NT2/D1 (cell line): ENCODE measurements around the gene DRG1.

Experiments
- SUZ12 ChIP-seq: IDR thresholded peaks from 2 replicates; pipeline ENCODE4 v1.6.1; 2011; ENCODE audit not compliant: insufficient read length, insufficient read depth; ENCODE audit errors: extremely low read depth
- ZNF274 ChIP-seq: IDR thresholded peaks from 2 replicates; pipeline ENCODE4 v1.6.1; 2011; ENCODE audit warnings: mild to moderate bottlenecking, low read depth, low read length

DNA sequence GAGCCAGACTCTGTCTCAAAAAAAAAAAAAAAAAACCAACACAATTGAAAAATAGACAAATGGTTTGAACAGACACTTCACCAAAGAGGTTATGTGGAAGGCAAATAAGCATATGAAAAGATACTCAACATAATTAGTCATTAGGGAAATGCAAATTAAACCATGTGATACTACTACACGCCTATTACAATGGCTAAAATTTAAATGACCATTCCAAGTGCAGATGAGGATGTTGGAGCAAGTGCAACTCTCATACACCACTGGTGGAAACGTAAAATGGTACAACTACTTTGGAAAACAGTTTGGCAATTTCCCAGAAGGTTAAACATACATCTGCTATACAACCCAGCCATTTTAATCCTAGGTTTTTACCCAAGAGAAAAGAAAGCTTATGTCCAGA, 65.9 kb downstream of the DRG1 start:
- TF ChIP-seq SUZ12 (no peak), ZNF274 (no peak)
